Dedifferentiated amniotic fluid mesenchymal stem cell (primary cell): ENCODE measurements around the gene DDX25.
"Not testable (repeated sequence)": the region's sequence is repeated elsewhere in the genome, so short reads cannot be mapped to it uniquely, and the experiment has no call there.

Source experiments
- DNase-seq: peaks from one replicate; pipeline ENCODE4 v3.0.0-alpha.2; 2016; ENCODE audit errors: extremely low spot score

Gene DDX25

GRCh38 chr11:125904678-125905077 is 370 bp downstream of the DDX25 start:
- no peak for DNase-seq

- no peak for DNase-seq
Observed at GRCh38 chr11:125910226-125910849, 6.0 kb downstream of the DDX25 start.

- DNase-seq, result not testable (repeated sequence)
Observed at GRCh38 chr11:125914601-125915000, 10.3 kb downstream of the DDX25 start.

GRCh38 chr11:125916683-125917347 is 12.5 kb downstream of the DDX25 start:
- no peak for DNase-seq

GRCh38 chr11:125918140-125918840 is 14.0 kb downstream of the DDX25 start:
- no peak for DNase-seq

- no peak for DNase-seq
Observed at GRCh38 chr11:125921042-125921441, 16.7 kb downstream of the DDX25 start.

GRCh38 chr11:125922156-125922555 is 17.8 kb downstream of the DDX25 start:
- no peak for DNase-seq

- DNase-seq, result peak; percentile 78
Observed at GRCh38 chr11:125923012-125923579, 18.8 kb downstream of the DDX25 start.

- no peak for DNase-seq
Observed at GRCh38 chr11:125923633-125924032, 19.3 kb downstream of the DDX25 start.

GRCh38 chr11:125924384-125925007 is 20.2 kb downstream of the DDX25 start:
- DNase-seq, result no peak

- DNase-seq, result no peak
Observed at GRCh38 chr11:125925247-125925740, 21.0 kb downstream of the DDX25 start.

GRCh38 chr11:125925804-125926203 is 21.5 kb downstream of the DDX25 start:
- no peak for DNase-seq

GRCh38 chr11:125926682-125927081 is 22.4 kb downstream of the DDX25 start:
- DNase-seq, result no peak

- DNase-seq, result no peak
Observed at GRCh38 chr11:125929445-125930075, 25.3 kb downstream of the DDX25 start.

GRCh38 chr11:125930076-125930450 is 25.8 kb downstream of the DDX25 start:
- DNase-seq, result no peak

- no peak for DNase-seq
Observed at GRCh38 chr11:125931116-125931515, 26.8 kb downstream of the DDX25 start.

- no peak for DNase-seq
Observed at GRCh38 chr11:125931668-125932067, 27.4 kb downstream of the DDX25 start.

GRCh38 chr11:125932301-125932700 is 28.0 kb downstream of the DDX25 start:
- DNase-seq, result no peak

- no peak for DNase-seq
Observed at GRCh38 chr11:125933030-125933813, 28.9 kb downstream of the DDX25 start.

- DNase-seq, result no peak
Observed at GRCh38 chr11:125934473-125934872, 30.2 kb downstream of the DDX25 start.

GRCh38 chr11:125935056-125935455 is 30.7 kb downstream of the DDX25 start:
- DNase-seq, result no peak
